OCI-LY7 (cell line): ENCODE measurements around the gene ISCA1.
A peak's percentile ranks its signal among the peaks of the same experiment; 100 is the strongest.

Experiments
- EZH2phosphoT487 ChIP-seq: fragments of 200-600 bp; sonication (generic); IDR thresholded peaks from 2 replicates; pipeline ENCODE4 v1.6.1; 2018; ENCODE audit warnings: low read depth, borderline replicate concordance, mild to moderate bottlenecking, mixed run types, antibody characterized with exemption, low read length, moderate library complexity, mixed read lengths
- TF ChIP-seq, protein P1 (sequence below): fragments of 200-600 bp; sonication (generic); conservative IDR thresholded peaks from 2 replicates; pipeline ENCODE4 v1.5.1; 2014; ENCODE audit warnings: mild to moderate bottlenecking, antibody characterized with exemption, low read length, moderate library complexity, mixed read lengths

DNA sequence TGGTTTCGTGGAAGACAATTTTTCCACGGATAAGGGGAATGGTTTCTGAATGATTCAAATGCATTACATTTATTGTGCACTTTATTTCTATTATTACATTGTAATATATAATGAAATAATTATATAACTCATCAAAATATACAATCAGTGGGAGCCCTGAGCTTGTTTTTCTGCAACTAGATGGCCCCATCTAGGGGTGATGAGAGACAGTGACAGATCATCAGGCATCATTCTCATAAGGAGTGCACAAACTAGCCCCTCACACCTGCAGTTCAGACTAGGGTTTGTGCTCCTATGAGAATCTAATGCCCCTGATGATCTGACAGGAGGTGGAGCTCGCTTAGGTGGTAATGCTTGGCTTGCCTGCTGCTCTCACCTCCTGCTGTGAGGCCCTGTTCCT lies 6.4 kb downstream of the ISCA1 start:
- TF ChIP-seq, protein P1, sequence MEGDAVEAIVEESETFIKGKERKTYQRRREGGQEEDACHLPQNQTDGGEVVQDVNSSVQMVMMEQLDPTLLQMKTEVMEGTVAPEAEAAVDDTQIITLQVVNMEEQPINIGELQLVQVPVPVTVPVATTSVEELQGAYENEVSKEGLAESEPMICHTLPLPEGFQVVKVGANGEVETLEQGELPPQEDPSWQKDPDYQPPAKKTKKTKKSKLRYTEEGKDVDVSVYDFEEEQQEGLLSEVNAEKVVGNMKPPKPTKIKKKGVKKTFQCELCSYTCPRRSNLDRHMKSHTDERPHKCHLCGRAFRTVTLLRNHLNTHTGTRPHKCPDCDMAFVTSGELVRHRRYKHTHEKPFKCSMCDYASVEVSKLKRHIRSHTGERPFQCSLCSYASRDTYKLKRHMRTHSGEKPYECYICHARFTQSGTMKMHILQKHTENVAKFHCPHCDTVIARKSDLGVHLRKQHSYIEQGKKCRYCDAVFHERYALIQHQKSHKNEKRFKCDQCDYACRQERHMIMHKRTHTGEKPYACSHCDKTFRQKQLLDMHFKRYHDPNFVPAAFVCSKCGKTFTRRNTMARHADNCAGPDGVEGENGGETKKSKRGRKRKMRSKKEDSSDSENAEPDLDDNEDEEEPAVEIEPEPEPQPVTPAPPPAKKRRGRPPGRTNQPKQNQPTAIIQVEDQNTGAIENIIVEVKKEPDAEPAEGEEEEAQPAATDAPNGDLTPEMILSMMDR = peak; percentile 49
- TF ChIP-seq EZH2phosphoT487 = no peak
